Mesenchymal stem cell (in vitro differentiated cells and primary cell): ENCODE results near the gene RASSF5.

Experiments used
- DNase-seq: peaks from one replicate; pipeline ENCODE4 v3.0.0-alpha.2; 2013
- H2AFZ ChIP-seq: one replicate; pipeline ENCODE4 v1.6.1; 2013; ENCODE audit warnings: low read depth, mild to moderate bottlenecking, control low read depth, inconsistent platforms, low read length, moderate library complexity
- H2AK5ac ChIP-seq: 2 replicates; pipeline ENCODE4 v1.6.1; 2013; ENCODE audit warnings: low read length, moderate library complexity, mild to moderate bottlenecking, inconsistent platforms; ENCODE audit not compliant: severe bottlenecking
- H2BK120ac ChIP-seq: one replicate; pipeline ENCODE4 v1.6.1; 2013; ENCODE audit warnings: low read depth, mild to moderate bottlenecking, inconsistent platforms, low read length, moderate library complexity
- H2BK12ac ChIP-seq, 2 experiments: one replicate each; pipeline ENCODE4 v1.6.1; 2013; ENCODE audit warnings: inconsistent platforms in 2 of 2, low read length in 2 of 2, mild to moderate bottlenecking in 2 of 2, moderate library complexity in 2 of 2, control low read depth in 1 of 2
- H2BK15ac ChIP-seq: one replicate; pipeline ENCODE4 v1.6.1; 2013; ENCODE audit warnings: mild to moderate bottlenecking, low read depth, inconsistent platforms; ENCODE audit not compliant: poor library complexity, severe bottlenecking
- H2BK5ac ChIP-seq: 2 replicates; pipeline ENCODE4 v1.6.1; 2013; ENCODE audit warnings: low read depth, mild to moderate bottlenecking, low read length, control low read depth, inconsistent platforms; ENCODE audit not compliant: poor library complexity, severe bottlenecking
- H3K14ac ChIP-seq, 2 experiments: one replicate each; pipeline ENCODE4 v1.6.1; 2013; ENCODE audit warnings: inconsistent platforms in 2 of 2, low read length in 2 of 2, control low read depth in 1 of 2, mild to moderate bottlenecking in 1 of 2, moderate library complexity in 1 of 2
- H3K18ac ChIP-seq, 2 experiments: one replicate each; pipeline ENCODE4 v1.6.1; 2013; ENCODE audit warnings: inconsistent platforms in 2 of 2, low read length in 2 of 2, control low read depth in 1 of 2, low read depth in 1 of 2, mild to moderate bottlenecking in 1 of 2
- H3K23ac ChIP-seq, 2 experiments: one replicate each; pipeline ENCODE4 v1.6.1; 2013; ENCODE audit warnings: inconsistent platforms in 2 of 2, low read length in 2 of 2, mild to moderate bottlenecking in 2 of 2, moderate library complexity in 2 of 2, control low read depth in 1 of 2
- H3K27ac ChIP-seq: 2 replicates; pipeline ENCODE4 v1.5.1; 2013; ENCODE audit warnings: mild to moderate bottlenecking, moderate library complexity, low read length, control low read depth, inconsistent platforms; ENCODE audit not compliant: poor library complexity, severe bottlenecking
- H3K27me3 ChIP-seq, 2 experiments: 2 replicates each; pipeline versions ENCODE4 v1.6.1 to v1.7.0; 2013; ENCODE audit warnings: low read length in 2 of 2, mild to moderate bottlenecking in 2 of 2, moderate library complexity in 2 of 2, control low read depth in 1 of 2, inconsistent platforms in 1 of 2; ENCODE audit not compliant: control insufficient read depth in 1 of 2, insufficient read depth in 1 of 2
- H3K36me3 ChIP-seq, 2 experiments: 2 replicates each; pipeline versions ENCODE4 v1.6.1 to v1.7.0; 2013; ENCODE audit warnings: low read length in 2 of 2, control low read depth in 1 of 2, inconsistent platforms in 1 of 2, low read depth in 1 of 2, mild to moderate bottlenecking in 1 of 2; ENCODE audit not compliant: insufficient read depth in 2 of 2, control insufficient read depth in 1 of 2
- H3K4ac ChIP-seq, 2 experiments: one replicate each; pipeline ENCODE4 v1.6.1; 2013; ENCODE audit warnings: inconsistent platforms in 2 of 2, low read length in 2 of 2, mild to moderate bottlenecking in 2 of 2, moderate library complexity in 2 of 2, control low read depth in 1 of 2, low read depth in 1 of 2
- H3K4me1 ChIP-seq: 2 replicates; pipeline ENCODE4 v1.6.1; 2013; ENCODE audit warnings: low read depth, low read length, control low read depth; ENCODE audit not compliant: control insufficient read depth, insufficient read depth
- H3K4me2 ChIP-seq: 2 replicates; pipeline ENCODE4 v1.6.1; 2013; ENCODE audit warnings: low read length, mild to moderate bottlenecking, inconsistent platforms; ENCODE audit not compliant: poor library complexity, severe bottlenecking
- H3K4me3 ChIP-seq, 2 experiments: 2 replicates each; pipeline versions ENCODE4 v1.5.1 to v1.7.0; 2013; ENCODE audit warnings: low read length in 2 of 2, mild to moderate bottlenecking in 2 of 2, control low read depth in 1 of 2, low read depth in 1 of 2; ENCODE audit not compliant: insufficient read depth in 1 of 2
- H3K79me1 ChIP-seq: replicated peaks from 2 replicates; pipeline ENCODE4 v1.6.1; 2013; ENCODE audit warnings: mild to moderate bottlenecking, control low read depth, low read length, inconsistent platforms; ENCODE audit not compliant: poor library complexity, severe bottlenecking
- H3K9ac ChIP-seq: 2 replicates; pipeline ENCODE4 v1.7.0; 2013; ENCODE audit warnings: mild to moderate bottlenecking, low read length, moderate library complexity
- H3K9me3 ChIP-seq: 2 replicates; pipeline ENCODE4 v1.7.0; 2013; ENCODE audit warnings: mild to moderate bottlenecking, low read length; ENCODE audit not compliant: control insufficient read depth
- H4K8ac ChIP-seq: one replicate; pipeline ENCODE4 v1.6.1; 2013; ENCODE audit warnings: inconsistent platforms, mild to moderate bottlenecking, low read length, moderate library complexity
- H4K91ac ChIP-seq: one replicate; pipeline ENCODE4 v1.6.1; 2013; ENCODE audit warnings: mild to moderate bottlenecking, low read length, inconsistent platforms
- WGBS: methylation state at CpG from one replicate; pipeline ENCODE4 v1.1.7; 2013; ENCODE audit warnings: mixed read lengths; 5-methylcytosine and 5-hydroxymethylcytosine counted together

RASSF5 gene

DNA sequence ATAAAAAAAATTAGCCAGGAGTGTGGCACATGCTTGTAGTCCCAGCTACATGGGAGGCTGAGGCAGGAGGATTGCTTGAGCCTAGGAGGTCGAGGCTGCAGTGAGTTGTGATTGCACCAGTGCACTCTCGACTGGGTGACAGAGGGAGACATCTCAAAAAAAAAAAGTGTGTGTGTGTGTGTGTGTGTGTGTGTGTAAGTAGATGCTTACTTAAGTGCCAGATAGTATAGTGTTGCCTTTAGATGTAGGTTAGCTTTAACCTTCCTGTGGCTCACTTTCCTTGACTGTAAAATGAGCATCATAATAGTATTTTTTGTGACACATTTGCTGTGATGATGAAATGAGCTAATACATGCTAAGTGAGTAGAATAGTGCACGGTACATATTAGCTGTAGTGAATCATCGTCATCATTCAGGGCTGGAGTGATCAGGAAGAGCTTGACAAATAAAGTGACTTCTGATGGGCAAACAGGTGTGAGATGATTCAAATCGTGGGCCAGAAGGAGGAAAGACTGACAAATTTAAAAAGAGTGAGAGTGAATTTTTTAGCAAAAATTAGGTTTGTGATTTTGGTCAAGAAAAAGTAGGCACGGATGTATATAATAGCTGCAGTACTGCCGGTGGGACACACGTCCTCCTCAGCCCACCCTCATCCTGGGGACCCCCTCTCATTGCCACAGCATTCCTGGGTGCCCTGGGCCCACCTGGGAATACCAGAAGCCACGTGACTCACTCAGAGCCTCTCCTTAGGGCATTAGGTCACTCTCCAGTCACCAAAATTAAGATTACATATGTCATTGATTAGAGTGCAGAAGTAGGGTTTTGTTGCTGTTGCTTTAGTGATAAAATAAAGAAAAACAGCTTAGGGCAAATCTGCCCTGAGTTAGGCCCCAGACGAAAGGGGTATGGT is 71.0 kb downstream of the RASSF5 start:
- no peak overlapping the region for H2AFZ ChIP-seq
- no peak overlapping the region for H2AK5ac ChIP-seq
- no peaks in the 10 kb centered on the region for H3K36me3 ChIP-seq
- H2BK5ac ChIP-seq = no peak overlapping the region
- no peak overlapping the region for H3K27ac ChIP-seq
- H3K18ac ChIP-seq = no peak overlapping the region
- 68% methylated on average over 9 of the region's 10 CpGs for WGBS
- H3K14ac ChIP-seq = no peak overlapping the region
- H3K4ac ChIP-seq = no peak overlapping the region
- H3K9me3 ChIP-seq = no peaks in the 10 kb centered on the region
- H3K4me1 ChIP-seq = no peaks in the 10 kb centered on the region
- H3K27me3 ChIP-seq = peaks cover 0 to 39% of the 10 kb centered on the region in 2 experiments
- H2BK12ac ChIP-seq = no peak overlapping the region
- H4K91ac ChIP-seq = no peak overlapping the region
- DNase-seq = no peak
- H3K4me3 ChIP-seq = no peak overlapping the region
- no peak overlapping the region for H2BK120ac ChIP-seq
- no peak overlapping the region for H3K23ac ChIP-seq
- H3K79me1 ChIP-seq = no peaks in the 10 kb centered on the region
- H4K8ac ChIP-seq = no peak overlapping the region
- no peak overlapping the region for H3K9ac ChIP-seq
- H2BK15ac ChIP-seq = no peak overlapping the region
- no peak overlapping the region for H3K4me2 ChIP-seq

- Histone ChIP-seq H2BK12ac (no peak overlapping the region), H3K4me1 (no peaks in the 10 kb centered on the region), H2AK5ac (no peak overlapping the region), H4K8ac (no peak overlapping the region), H3K4me3 (no peak overlapping the region), H4K91ac (no peak overlapping the region), H3K4ac (no peak overlapping the region), H3K27ac (no peak overlapping the region), H3K9ac (no peak overlapping the region), H3K18ac (no peak overlapping the region), H3K14ac (no peak overlapping the region), H2AFZ (no peak overlapping the region), H3K27me3 (peaks cover 0 to 32% of the 10 kb centered on the region in 2 experiments), H3K79me1 (no peaks in the 10 kb centered on the region), H2BK15ac (no peak overlapping the region), H3K4me2 (no peak overlapping the region), H3K36me3 (no peaks in the 10 kb centered on the region), H3K9me3 (no peaks in the 10 kb centered on the region), H2BK120ac (no peak overlapping the region), H2BK5ac (no peak overlapping the region), H3K23ac (peak overlapping the region in 1 of 2 experiments; percentile 57)
- WGBS = 87% methylated on average over 4 of the region's 4 CpGs
- no peak for DNase-seq
Observed at GRCh38 chr1:206578978-206579374, 71.6 kb downstream of the RASSF5 start.

DNA sequence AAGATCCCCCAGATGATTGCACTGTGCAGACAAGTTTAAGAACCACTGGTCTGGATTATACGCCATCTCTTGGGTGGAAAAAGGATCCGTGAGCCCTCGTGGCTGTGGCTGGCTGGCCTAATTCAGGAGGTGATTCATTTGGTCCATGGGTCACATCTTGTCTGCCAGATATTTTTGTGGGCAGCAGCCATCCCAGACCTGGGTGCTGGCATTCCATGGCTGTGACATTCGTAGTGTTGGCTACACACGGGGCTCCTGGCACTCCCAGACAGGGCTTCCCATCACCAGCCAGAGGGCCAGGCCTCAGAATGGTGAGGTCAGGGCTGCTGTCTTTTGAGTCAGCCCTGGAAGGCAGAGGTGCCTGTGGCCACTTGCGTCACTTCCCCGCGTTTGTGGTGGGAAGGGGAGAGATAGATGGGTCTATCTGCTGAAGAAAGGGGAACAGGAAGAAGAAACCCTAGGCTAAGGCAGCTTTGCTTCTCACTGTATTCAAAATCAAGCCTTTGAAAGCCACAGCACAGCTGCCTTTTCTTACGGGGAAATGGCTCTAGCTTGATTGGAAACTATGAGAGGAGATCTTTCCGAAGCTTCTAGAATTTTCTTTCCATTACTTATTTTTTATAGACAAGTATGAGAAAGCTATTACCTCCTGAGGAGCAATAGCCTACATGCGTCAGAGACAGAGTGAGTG is 72.6 kb downstream of the RASSF5 start:
- H2AFZ ChIP-seq = no peak overlapping the region
- H3K4ac ChIP-seq = no peak overlapping the region
- WGBS = 88% methylated on average over 9 of the region's 11 CpGs
- no peak for DNase-seq
- H3K4me2 ChIP-seq = no peak overlapping the region
- no peak overlapping the region for H4K8ac ChIP-seq
- H2BK15ac ChIP-seq = no peak overlapping the region
- H2BK120ac ChIP-seq = no peak overlapping the region
- H2BK5ac ChIP-seq = no peak overlapping the region
- H3K18ac ChIP-seq = no peak overlapping the region
- no peaks in the 10 kb centered on the region for H3K9me3 ChIP-seq
- H3K23ac ChIP-seq = no peak overlapping the region
- no peak overlapping the region for H3K9ac ChIP-seq
- H3K79me1 ChIP-seq = no peaks in the 10 kb centered on the region
- H3K4me3 ChIP-seq = no peak overlapping the region
- no peaks in the 10 kb centered on the region for H3K4me1 ChIP-seq
- H3K14ac ChIP-seq = no peak overlapping the region
- H3K27me3 ChIP-seq = peaks cover 0 to 29% of the 10 kb centered on the region in 2 experiments
- no peak overlapping the region for H2BK12ac ChIP-seq
- H4K91ac ChIP-seq = no peak overlapping the region
- no peak overlapping the region for H2AK5ac ChIP-seq
- H3K27ac ChIP-seq = no peak overlapping the region
- H3K36me3 ChIP-seq = peaks cover 0 to 9% of the 10 kb centered on the region in 2 experiments

DNA sequence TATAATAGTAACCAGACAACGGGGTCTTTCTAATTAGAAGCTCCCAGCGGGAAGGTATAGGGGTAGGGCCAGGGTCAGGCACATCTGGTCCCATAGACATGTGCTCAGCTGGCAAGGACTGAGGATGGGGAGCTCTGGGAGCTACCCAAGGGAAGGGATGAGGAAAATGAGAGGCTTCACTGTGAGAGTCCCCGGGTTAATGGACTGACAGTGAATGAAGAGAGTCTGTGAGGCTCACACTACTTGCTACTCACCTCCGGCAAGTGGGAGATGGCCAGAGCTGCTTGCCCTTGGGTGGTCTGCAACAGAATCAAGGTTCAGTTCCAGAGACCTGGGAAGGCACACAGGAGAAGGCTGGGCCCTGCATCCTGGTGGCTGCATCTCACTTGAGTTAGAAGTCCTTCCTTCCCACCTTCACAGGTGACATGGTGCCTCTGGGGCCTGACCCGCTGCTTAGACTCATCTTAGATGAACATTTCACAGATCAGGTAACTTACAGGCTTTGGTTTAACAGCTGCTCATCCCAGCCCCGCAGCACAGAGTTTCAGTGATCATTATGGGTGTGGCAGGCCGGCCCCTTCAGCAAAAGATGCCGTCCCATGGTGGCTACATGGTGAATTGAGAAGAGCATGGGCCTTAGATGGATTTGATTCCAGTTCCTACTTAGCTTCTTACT is 73.2 kb downstream of the RASSF5 start:
- no peak overlapping the region for H3K4me2 ChIP-seq
- no peak for DNase-seq
- no peak overlapping the region for H3K9ac ChIP-seq
- no peak overlapping the region for H2BK120ac ChIP-seq
- H3K79me1 ChIP-seq = no peaks in the 10 kb centered on the region
- no peak overlapping the region for H2BK12ac ChIP-seq
- H3K4ac ChIP-seq = no peak overlapping the region
- H3K27ac ChIP-seq = no peak overlapping the region
- no peak overlapping the region for H3K4me3 ChIP-seq
- H2BK5ac ChIP-seq = no peak overlapping the region
- no peak overlapping the region for H2AK5ac ChIP-seq
- 89% methylated on average over 8 of the region's 8 CpGs for WGBS
- H2BK15ac ChIP-seq = no peak overlapping the region
- no peak overlapping the region for H4K8ac ChIP-seq
- H3K27me3 ChIP-seq = peaks cover 0 to 29% of the 10 kb centered on the region in 2 experiments
- H3K36me3 ChIP-seq = peaks cover 0 to 15% of the 10 kb centered on the region in 2 experiments
- H3K9me3 ChIP-seq = no peaks in the 10 kb centered on the region
- H3K14ac ChIP-seq = peak overlapping the region in 1 of 2 experiments; percentile 16
- H3K23ac ChIP-seq = no peak overlapping the region
- H4K91ac ChIP-seq = no peak overlapping the region
- H3K18ac ChIP-seq = no peak overlapping the region
- H3K4me1 ChIP-seq = no peaks in the 10 kb centered on the region
- no peak overlapping the region for H2AFZ ChIP-seq
